ENCODE data around the gene ANKRD11.

- TF ChIP-seq CTCF (IDR thresholded peaks at IDR 0.05) (no peak), POLR2A (IDR thresholded peaks at IDR 0.05) (no peak)
Measured at GRCh38 chr16:89281829-89282228, 208.5 kb downstream of the ANKRD11 start.
